HPDE6-E6E7 (cell line): ENCODE results near the gene RAB4B.
"Not testable (repeated sequence)": the region's sequence is repeated elsewhere in the genome, so short reads cannot be mapped to it uniquely, and the experiment has no call there.

Experiments
- DNase-seq: peaks from one replicate; pipeline ENCODE4 v3.0.0; 2011; ENCODE audit warnings: missing footprints; ENCODE audit errors: extremely low spot score

The RAB4B gene

GRCh38 chr19:40803857-40804782 lies 26.1 kb downstream of the RAB4B start:
- no peak for DNase-seq

DNA sequence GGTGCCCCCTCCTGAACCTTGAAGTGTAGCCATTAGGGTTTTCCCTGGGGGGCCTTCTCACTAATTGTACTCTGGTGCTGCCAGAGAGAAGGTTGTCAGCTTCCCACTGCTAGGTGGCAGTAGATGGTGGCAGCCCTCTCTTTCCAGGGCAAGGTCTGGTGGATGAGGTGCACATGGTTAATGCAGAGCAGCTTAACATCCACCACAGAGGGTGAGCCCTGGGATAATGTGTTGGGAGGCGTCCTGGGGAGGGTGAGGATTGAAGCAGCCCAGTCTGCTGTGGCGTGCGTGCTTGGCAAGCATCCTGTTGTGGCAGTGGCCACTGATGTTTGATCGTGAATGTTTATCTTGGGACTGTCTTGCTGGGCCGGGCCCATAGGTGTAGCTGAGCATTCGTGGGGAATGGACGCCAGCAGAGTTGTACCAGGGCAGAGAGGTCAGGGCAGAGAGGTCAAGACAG lies 26.8 kb downstream of the RAB4B start:
- DNase-seq: no peak

GRCh38 chr19:40805258-40805868 lies 27.3 kb downstream of the RAB4B start:
- DNase-seq: no peak

DNA sequence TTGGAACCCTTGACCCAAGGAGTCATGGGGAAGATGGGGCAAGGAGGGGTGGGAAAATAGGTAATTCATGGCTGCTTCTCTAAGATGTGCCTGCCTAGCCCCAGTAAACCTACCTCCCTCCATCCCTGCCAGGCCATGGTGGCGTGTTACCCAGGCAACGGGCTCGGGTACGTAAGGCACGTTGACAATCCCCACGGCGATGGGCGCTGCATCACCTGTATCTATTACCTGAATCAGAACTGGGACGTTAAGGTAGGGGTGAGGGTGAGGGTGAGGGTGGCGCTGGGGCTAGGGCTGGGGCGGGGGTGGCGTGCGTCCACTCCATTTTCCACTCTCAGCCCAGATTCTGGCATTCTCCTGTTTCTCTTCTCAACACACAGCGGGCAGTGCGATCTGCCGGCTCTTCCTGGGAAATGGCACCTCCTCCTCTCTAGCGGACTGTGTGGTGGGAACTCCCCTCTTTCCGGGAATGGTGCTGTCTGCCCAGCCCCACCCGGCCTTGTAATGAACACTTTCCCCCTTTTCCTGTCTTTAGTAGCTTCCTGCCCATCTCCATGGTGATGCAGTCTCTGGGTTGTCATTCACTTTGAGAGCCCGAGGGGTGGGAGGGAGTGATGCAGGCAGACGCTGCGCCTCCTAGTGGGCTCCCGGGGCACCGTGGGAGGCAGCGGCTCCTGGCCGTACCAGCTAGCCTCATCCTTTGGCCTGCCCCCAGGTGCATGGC lies 28.5 kb downstream of the RAB4B start:
- DNase-seq: peak; percentile 82

DNA sequence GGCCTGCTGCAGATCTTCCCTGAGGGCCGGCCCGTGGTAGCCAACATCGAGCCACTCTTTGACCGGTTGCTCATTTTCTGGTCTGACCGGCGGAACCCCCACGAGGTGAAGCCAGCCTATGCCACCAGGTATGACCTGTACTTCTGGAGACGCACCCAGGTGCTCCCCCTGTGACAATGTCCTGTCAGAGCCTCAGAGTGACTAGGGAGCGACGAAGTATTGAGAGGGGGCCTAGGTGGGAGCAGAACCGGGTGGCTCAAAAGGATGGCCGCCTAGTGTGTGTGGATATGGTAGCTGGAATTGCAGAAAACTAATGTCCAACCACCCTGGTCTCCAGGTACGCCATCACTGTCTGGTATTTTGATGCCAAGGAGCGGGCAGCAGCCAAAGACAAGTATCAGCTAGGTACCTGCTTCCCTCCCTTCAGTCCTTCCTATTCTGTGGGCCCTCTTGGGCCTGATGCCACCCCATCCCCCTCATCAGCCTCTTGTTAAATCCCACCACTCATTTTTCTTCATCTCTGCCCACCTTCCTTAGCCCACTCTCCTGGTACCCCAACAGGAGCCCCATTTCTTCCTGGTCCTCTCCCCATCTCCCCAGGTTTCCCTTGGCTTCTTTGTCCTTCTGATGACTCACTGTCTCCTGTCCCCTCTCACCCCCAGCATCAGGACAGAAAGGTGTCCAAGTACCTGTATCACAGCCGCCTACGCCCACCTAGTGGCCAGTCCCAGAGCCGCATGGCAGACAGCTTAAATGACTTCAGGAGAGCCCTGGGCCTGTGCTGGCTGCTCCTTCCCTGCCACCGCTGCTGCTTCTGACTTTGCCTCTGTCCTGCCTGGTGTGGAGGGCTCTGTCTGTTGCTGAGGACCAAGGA lies 29.3 kb downstream of the RAB4B start:
- no peak for DNase-seq

GRCh38 chr19:40808021-40808325 lies 29.9 kb downstream of the RAB4B start:
- DNase-seq: no peak

GRCh38 chr19:40808497-40808896 lies 30.4 kb downstream of the RAB4B start:
- no peak for DNase-seq

GRCh38 chr19:40809358-40810086 lies 31.5 kb downstream of the RAB4B start:
- no peak for DNase-seq

GRCh38 chr19:40810160-40810559 lies 32.1 kb downstream of the RAB4B start:
- DNase-seq: no peak

DNA sequence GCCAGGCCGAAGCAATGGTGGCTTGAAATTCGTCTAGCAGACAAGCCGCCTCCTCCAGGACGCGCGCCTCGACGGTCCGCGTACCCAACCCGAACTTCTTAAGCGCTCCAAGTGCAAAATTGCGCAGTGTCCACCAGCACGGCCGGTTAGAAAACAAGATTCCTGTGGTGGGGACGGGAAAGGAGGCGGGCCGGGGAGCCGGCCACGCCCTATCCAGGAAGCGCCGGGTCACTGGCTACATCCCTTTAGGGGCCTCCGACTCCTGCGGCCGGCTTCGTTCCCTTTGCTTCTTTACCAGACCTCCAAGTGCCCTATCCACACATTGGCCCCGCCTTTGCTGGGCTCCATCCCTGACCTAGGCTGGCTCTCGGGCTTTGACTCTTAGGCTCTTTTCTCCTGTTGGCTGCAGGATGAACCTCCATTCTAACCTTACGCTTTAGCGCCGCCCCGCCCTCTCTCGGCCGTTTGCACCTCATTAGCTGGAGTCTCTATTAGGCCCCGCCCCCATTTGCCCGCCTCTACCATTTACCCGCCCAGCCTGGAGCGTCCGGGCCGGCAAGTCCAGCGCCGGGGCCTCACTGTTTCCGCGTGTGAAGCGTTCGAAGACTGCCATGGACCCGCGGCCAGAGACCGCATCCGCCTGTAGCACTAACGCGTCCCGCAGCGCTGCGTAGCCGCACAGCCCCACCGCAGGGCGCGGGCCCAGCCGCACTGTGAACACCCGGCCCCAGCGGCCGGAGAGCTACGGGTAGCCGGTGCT lies 32.8 kb downstream of the RAB4B start:
- not testable (repeated sequence) for DNase-seq

DNA sequence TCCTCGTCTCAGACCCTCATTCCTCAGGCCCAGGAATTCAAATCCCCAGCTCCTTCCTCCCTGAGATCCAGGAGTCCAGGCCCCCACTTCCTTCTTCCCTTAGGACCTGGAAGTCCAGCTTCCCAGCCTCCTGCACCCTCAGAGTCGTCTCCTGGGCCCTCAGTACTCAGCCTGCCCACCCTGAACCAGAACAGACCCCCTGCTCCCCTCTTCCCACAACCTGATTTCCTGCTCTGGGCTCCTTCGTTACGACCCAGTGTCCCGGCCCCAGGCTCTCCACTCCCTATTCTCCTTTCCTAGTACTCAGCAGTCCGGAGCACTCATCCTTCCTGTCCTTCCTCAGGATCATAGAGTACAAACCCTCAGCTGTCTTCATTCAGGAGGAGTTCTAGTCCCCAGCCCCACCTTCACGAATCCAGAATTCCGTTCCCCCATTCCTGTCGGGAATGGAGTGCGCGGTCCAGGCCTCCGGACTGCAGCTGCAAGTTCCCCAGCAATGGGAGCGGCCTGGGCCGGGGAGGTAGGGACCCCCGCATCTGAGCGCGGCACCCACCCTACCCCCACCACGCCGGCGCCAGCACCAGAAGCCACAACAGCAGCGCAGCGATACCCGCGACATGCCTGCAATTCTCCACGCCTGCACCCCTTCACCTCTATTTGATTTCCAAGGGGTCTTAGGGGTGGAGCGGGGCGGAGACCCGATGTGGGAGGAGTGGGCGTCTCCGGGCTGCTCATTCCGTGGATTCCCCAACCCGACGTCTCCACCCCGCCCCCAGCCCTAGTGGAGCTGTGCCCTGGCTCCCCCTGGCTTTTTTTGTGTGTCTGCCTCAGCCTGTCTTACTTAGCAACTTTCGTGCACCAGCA lies 33.7 kb downstream of the RAB4B start:
- DNase-seq: no peak

- not testable (repeated sequence) for DNase-seq
Observed at GRCh38 chr19:40812571-40812970, 34.5 kb downstream of the RAB4B start.

DNA sequence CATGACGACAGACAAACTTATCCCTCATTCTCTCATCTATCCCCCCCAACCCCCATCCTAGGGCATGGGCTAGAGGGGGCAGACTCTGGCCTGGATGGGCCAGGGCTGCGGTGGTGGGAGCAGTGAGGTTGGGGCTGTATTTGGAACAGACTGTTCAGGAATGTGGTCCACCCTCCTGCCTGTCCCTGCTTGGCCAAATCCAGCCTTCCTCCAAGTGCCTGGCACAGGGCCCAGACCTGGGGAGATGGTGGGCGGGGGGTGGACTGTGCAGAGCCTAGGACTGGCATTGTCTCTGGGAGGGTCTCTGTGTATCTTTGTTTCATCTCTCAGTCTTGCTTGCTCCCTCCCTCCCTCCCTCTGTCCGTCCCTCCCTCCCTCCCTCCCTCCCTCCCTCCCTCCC lies 35.1 kb downstream of the RAB4B start:
- no peak for DNase-seq

DNA sequence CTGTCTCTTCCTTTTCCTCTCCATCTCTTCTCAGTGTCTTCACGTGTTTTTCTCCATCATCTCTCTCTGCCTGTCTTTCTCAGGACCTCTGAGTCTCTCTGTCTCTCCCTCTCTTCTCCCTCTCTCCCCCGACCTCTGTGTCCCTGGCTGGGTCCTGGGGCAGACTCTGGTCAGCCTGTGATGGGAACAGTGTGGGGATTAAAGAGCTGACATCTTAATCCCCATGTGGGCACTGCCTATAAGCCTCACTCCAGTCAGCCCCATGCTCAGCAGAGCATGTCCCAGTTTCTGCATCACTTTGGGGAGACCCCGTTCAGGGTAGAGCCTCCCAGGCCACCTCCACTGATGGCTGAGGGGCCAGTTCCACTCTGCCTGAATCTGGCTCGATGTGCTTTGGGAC lies 37.2 kb downstream of the RAB4B start:
- DNase-seq: no peak

DNA sequence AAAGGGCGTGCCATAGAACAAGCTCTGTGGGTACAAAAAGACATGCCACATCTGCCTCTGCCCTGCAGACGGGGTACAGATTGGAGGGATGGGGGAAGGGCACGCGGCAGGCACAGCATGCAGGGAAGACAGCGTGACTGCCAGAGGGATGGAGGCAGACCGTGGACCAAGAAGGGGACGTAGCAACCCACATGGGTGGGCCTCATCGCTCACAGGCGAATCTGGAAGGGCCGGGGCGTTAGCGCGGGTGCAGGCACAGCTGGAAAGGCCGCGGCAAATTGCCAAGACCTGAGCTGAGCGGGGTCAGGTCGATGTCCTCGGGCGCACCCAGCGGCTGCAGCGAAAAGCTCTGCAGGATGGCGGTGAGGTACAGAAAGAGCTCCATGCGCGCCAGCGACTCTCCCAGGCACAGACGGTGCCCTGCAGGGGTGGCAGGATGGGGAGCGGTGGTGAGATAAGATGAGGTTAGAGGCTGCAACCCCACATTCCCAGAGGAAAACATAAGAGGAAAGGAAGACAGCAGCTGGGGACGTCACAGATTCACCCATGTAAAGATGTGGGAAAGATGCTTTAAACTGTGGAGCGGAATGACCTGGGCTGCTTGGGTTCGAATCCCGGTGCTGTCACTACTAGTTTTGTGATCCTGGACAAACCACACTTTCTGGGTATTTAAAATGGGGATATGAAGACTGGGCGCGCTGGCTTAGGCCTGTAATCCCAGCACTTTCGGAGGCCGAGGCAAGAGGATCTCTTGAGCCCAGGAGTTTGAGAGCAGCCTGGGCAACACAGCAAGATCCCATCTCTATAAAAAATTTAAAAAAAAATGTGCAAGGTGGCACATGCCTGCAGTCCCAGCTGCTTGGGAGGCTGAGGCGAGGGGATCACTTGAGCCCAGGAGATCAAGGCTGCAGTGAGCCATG lies 40.7 kb downstream of the RAB4B start:
- DNase-seq: not testable (repeated sequence)

DNA sequence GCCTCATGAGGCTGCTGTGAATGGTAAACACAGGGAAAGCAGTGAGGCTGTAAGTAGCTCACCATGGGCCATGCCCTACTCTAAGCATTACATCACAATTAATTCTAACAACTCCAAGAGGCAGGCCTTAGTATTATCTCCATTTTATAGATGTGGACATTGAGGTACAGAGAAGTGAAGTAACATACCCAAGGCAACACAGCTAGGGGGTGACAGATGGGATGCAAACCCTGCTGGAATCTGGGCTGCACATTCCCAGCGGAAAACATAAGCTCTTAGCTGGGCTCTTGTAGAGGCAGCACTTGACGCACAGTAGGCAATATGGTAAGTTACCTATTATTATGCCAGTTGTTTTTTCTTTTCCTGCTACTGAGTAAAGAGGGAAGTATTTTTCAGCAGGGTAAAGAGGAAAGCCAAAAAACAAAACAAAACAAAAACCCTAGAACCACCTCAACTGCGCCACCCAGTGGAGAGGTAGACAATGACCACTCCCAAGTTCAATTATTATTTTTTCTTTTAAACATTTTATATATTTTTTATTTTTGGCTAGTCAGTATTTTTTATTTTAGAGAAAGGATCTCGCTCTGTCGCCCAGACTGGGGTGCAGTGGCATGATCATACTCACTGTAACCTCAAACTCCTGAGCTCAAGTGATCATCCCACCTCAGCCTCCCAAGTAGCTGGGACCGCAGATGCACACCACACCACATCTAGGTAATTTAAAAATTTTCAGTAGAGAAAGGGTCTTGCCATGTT lies 41.6 kb downstream of the RAB4B start:
- DNase-seq: not testable (repeated sequence)

DNA sequence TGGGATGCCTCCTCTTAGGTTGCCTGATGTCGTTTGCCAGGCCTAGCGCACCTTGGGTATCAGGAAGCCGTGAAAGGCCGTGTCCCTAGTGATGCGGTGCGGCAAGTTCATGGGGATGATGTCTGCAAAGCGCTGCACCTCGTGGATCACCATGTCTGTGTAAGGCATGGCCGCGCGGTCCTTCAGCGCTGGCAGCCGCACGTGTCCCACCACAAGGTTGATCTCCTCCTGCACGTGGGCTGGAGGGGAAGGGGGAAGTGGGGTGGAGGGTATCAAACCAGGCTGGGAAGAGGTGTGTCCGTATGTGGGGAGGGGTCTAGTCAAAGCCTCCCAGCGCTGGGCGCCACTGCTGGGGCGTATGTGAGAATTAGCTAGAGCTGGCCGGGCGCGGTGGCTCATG lies 44.1 kb downstream of the RAB4B start:
- DNase-seq: no peak
